GM21447 (cell line): ENCODE measurements around the gene B9D2.

ENCODE experiments used
- ATAC-seq: cut with Tn5 transposase; IDR thresholded peaks from one replicate; pipeline ENCODE4 v1.9.1; 2021; ENCODE audit not compliant: unreplicated experiment

B9D2 gene

GRCh38 chr19:41328157-41328841 lies 35.6 kb downstream of the B9D2 start:
- peak; percentile 10 for ATAC-seq

DNA sequence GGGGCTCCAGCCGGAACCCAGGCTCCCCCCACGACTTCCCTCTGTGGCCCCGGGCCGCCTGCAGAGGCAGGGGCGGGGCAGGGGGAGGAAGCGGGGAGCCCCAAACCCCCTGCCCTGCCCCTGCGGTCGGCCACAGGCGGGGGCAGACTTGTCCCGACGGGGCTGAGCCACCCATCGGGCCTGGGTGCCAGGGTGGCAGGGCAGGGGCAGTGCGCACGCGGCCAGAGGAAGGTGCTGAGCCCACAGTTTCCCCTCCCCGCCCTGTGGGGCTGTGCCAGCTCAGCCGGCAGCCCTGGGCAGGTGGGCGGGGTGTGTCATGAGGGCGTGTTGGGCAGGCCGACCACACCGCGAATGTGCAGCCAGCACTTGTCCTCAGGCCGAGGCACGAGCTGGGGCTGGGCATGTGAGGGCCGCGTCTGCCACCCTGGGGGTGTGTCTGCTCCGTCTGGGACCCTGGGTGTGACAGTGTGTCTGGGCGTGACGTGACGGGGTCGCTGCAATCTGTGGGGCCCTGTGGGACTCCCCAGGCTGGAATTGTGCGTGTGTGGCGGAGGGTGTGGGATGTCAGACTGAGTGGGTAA lies 36.3 kb downstream of the B9D2 start:
- ATAC-seq = peak; percentile 51

DNA sequence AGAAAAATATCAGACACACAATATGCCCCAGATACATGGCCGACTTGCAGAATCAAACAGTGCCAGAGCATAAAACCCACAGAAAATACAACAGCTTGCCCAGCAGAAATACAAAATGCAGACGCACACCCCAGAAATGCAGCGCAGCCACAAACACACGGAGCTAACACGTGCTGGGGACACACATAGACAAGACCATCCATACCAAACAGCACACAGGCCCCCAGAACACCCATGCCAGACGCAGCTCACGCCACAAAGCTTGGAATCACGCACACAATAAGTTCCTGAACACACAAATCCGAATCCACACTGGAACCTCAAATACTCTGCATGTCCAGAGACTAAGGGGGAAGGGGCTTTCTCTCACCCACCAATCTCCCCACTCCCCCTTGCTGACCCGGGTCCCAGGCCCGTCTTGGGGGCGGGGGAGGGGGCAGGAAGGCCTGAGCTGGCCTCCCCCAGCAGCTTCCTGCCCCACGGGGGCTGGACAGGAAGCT lies 36.8 kb downstream of the B9D2 start:
- no peak for ATAC-seq

GRCh38 chr19:41325947-41326706 lies 37.8 kb downstream of the B9D2 start:
- no peak for ATAC-seq

- no peak for ATAC-seq
These were observed 38.4 kb downstream of the B9D2 start for GRCh38 chr19:41325640-41325946.

DNA sequence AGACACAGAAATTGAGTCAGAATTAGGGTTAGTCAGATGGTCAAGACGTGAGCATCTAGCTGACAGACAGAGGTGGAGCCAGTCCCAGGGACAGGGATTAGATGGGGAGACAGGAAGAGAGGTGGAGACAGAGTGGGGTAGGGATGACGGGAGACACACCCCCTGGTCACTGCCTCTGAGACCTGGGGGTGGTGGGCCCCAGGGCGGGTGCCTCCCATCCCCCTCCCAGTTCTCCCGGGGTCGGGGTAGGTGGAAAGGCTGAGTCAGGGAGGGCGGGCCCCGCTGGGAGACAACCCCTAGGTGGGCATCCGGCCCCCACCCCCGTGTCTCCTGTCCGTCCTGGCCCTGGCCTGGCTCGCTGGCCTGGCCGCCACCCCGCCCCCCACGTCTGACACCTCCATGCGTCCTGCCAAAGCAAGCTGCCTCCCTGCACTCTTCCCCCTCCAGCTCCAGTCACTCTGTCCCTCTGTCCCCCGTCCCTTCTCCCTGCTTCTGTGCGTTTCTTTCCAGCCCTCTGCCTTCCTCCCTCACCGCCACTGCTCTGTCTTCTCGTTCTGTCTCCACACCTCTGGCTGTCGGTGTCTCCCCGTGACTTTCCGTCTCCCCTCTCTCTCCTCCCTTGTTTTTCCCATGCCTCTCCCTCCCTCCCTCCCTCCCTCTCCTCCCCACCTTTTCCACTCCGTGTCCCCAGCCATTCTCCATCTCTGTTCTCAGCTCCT lies 38.9 kb downstream of the B9D2 start:
- no peak for ATAC-seq

DNA sequence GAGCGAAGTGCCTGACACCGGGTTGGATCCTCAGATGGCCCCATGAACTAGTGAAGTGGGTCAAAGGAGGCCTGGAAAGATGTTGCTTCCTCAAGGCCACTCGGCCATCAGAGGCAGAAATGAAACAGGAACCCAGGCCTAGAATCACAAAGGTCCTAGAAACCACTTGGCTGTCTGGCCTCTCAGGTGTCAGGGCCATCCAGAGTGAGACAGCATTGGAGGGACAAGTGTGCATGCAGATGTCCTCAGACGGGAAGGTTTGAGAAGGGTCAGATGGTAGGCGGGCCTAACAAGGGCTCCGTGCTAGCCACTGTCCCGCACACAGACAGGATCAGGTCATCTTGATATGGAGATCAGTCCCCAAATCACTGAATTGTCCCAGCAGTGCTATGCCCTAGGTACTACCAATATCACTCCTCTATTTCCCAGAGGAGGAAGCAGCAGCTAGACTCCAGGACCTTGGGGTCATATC lies 39.7 kb downstream of the B9D2 start:
- ATAC-seq = no peak

- no peak for ATAC-seq
These were observed 40.4 kb downstream of the B9D2 start for GRCh38 chr19:41323430-41324125.

GRCh38 chr19:41323023-41323422 lies 40.9 kb downstream of the B9D2 start:
- ATAC-seq = no peak

DNA sequence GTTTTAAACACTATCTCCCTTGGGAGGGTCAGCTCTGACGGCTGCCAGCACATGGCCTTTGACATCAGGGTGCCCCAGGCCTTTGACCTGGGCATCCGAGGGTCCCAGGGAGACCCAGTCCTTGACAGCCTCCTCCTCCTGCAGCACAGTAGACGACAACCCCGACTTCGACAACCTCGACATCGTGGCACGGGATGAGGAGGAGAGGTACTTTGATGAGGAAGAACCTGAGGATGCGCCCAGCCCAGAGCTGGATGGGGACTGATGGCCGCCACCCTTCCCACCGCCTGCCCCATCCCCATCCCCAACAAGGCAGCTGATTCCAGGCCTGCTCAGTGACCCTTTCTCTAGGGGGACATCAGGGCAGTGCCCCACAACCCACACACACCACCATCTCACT lies 41.5 kb downstream of the B9D2 start:
- ATAC-seq = no peak

- no peak for ATAC-seq
These were observed 42.2 kb downstream of the B9D2 start for GRCh38 chr19:41321600-41322270.

DNA sequence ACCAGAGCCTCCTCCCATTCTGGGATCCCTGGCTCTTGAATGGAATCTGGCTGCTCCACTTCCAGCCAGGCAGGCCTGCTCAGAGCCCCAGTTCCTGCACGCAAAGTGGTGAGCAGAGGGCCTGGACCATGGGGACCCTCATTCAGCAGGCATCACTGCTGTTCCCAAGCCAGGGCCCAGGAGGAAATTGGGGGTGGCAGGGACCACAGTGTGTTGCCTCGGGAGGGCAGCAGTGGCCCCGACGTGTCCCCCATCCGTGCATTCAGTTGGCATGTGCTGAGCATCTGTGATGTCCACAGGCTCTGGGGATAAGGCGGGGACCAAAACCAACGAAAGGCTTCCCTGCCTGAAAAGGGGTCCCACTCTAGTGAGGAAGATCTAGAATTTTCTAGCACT lies 42.7 kb downstream of the B9D2 start:
- ATAC-seq = no peak

DNA sequence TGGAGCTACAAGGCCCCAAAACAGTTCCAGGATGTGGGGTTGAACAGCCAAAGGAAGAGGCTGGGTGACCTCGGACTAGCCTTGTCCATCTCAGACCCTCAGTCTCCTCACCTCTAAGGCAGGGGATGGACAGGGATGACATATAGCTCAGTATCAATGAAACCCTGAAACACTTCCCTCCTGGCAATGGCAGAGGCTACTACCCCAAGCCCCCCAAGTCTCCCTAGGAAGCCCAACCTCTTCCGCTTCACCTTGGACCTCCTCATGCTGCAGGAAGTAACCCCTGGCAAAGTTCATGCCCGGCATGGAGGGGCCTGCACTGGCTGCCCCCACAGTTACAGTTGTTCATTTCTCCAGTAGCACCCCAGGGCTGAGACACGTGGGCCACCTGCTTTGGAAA lies 43.4 kb downstream of the B9D2 start:
- no peak for ATAC-seq

DNA sequence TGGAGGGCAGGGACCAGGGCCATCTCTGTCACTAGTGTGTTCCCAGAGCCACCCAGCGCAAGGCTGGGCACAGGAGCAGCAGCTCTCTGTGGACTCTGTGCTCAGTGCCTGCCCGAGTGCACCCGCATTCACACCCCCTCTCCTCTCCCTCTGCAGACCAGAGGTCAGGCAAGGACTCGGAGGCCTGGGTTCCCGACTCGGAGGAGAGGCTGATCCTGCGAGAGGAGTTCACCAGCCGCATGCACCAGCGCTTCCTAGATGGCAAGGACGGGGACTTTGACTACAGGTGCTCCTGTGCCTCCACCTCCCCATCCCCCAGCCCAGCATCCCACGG lies 43.8 kb downstream of the B9D2 start:
- ATAC-seq = no peak

DNA sequence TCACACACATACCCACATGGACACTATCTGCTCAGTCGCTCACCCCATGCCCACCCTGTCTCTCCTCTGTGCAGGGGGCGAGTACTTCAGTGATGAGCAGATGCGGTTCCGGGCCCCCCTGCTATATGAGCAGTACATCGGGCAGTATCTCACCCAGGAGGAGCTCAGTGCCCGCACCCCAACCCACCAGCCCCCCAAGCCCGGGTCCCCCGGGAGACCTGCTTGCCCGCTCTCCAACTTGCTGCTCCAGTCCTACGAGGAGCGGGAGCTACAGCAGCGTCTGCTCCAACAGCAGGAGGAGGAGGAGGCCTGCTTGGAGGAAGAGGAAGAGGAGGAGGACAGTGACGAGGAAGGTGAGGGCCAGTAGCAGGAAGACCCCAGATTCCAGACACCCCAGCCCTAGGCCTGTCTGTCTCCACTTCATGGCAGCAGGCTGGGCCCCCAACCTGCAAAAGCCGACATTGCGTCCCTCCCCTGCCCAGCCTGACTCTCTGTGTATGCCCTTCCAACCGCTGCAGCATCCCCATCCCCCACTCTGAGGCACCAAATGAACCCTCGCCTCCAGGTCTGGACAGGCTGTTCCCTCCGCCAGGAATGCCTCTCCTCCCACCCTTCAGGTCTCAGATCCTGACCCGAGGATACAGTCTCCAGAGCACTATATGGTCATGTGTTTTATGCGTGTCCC lies 44.3 kb downstream of the B9D2 start:
- ATAC-seq = no peak

DNA sequence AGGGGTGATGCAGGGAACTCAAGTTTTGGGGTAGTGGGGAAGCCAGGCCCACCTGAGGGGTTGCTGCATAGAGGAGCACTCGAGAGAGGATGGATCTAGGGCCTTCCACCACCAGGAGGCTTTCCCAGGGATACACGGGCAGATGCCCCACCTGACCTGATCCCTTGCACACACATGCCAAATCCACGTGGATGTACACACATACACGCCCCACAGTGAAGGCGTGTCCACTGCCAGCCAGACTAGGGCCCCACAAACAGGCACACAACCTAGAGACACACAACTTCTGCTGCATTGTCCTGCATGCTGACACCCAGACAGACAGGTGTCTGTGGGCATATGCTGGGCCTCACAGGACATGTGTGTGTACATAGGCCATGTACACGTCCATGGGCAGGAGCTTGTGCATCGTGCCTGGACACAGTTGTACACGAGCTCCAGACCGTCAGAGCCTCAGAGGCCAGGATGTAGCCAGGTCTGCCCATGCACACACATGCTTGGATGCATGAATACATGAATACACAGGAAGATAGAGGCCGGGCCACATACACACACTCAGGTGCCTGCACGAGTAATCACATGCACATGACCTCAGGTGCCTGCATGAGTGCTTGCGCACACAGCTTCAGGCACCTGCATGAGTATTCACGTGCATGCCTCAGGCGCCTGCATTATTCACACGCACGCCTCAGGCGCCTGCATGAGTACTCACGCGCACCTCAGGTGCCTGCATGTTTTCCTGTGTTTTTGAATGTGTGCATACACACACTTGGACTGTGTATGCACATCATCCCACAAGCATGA lies 45.1 kb downstream of the B9D2 start:
- no peak for ATAC-seq

DNA sequence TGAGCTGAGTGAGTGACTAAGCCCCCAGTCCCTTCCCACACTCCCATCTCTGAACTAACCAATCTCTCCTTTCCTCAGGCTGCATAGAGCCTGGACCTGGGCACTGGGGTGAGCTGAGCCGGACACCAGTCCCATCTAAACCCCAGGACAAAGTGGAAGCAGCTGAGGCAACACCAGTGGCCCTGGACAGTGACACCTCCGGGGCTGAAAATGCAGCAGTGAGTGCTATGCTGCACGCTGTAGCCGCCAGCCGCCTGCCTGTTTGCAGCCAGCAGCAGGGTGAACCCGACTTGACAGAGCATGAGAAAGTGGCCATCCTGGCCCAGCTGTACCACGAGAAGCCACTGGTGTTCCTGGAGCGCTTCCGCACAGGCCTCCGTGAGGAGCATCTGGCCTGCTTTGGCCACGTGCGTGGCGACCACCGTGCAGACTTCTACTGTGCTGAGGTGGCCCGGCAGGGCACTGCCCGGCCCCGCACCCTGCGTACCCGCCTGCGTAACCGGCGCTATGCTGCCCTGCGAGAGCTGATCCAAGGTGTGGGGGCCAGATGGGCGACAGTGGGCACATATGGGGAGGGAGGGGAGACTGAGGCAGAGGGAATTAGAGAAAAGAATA lies 47.5 kb downstream of the B9D2 start:
- no peak for ATAC-seq

- ATAC-seq = no peak
These were observed 52.3 kb downstream of the B9D2 start for GRCh38 chr19:41311613-41312012.

GRCh38 chr19:41311072-41311471 lies 52.9 kb downstream of the B9D2 start:
- ATAC-seq = no peak
